ENCODE data around the gene HLA-A.

- TF ChIP-seq CTCF (IDR thresholded peaks at IDR 0.05) (no peak), EP300 (IDR thresholded peaks at IDR 0.05) (no peak)
Measured at GRCh38 chr6:29899281-29899680, 43.1 kb upstream of the HLA-A start.

All from sigmoid colon (tissue), 4 donors.